Measurements from ENCODE around the gene BCAT1.

BCAT1 gene

GRCh38 chr12:24806386-24806785, 142.5 kb downstream of the BCAT1 start:
- no peak for DNase-seq

GRCh38 chr12:24803430-24804245, 145.3 kb downstream of the BCAT1 start:
- DNase-seq, result no peak

GRCh38 chr12:24798335-24798734, 150.6 kb downstream of the BCAT1 start:
- DNase-seq, result no peak

GRCh38 chr12:24797901-24798300, 151.0 kb downstream of the BCAT1 start:
- no peak for DNase-seq

GRCh38 chr12:24796876-24797275, 152.0 kb downstream of the BCAT1 start:
- no peak for DNase-seq

GRCh38 chr12:24795699-24796347, 153.1 kb downstream of the BCAT1 start:
- no peak for DNase-seq

GRCh38 chr12:24791622-24792021, 157.3 kb downstream of the BCAT1 start:
- DNase-seq, result no peak

GRCh38 chr12:24788886-24789285, 160.0 kb downstream of the BCAT1 start:
- DNase-seq, result no peak

- DNase-seq, result peak; percentile 9
These were observed 168.1 kb downstream of the BCAT1 start for GRCh38 chr12:24780697-24781368.

GRCh38 chr12:24778486-24779304, 170.2 kb downstream of the BCAT1 start:
- peak; percentile 49 for DNase-seq

GRCh38 chr12:24777359-24777758, 171.5 kb downstream of the BCAT1 start:
- no peak for DNase-seq

- peak; percentile 21 for DNase-seq
These were observed 172.0 kb downstream of the BCAT1 start for GRCh38 chr12:24776861-24777260.

GRCh38 chr12:24775073-24775472, 173.8 kb downstream of the BCAT1 start:
- DNase-seq, result no peak

GRCh38 chr12:24773996-24774395, 174.9 kb downstream of the BCAT1 start:
- DNase-seq, result peak; percentile 14

GRCh38 chr12:24772813-24773212, 176.1 kb downstream of the BCAT1 start:
- DNase-seq, result no peak

- no peak for DNase-seq
These were observed 178.1 kb downstream of the BCAT1 start for GRCh38 chr12:24770821-24771220.

GRCh38 chr12:24770334-24770733, 178.6 kb downstream of the BCAT1 start:
- DNase-seq, result no peak

GRCh38 chr12:24769682-24770081, 179.2 kb downstream of the BCAT1 start:
- no peak for DNase-seq

- DNase-seq, result no peak
These were observed 180.5 kb downstream of the BCAT1 start for GRCh38 chr12:24768415-24768814.

- DNase-seq, result no peak
These were observed 181.9 kb downstream of the BCAT1 start for GRCh38 chr12:24767016-24767415.

GRCh38 chr12:24764712-24765111, 184.2 kb downstream of the BCAT1 start:
- DNase-seq, result no peak

GRCh38 chr12:24760606-24761378, 188.1 kb downstream of the BCAT1 start:
- DNase-seq, result no peak

All from fibroblast of skin of back (primary cell).